Stimulated activated naive CD4-positive, alpha-beta T cell treated with Interleukin-2 at 50 U/mL for 16 hours (primary cell): ENCODE measurements around the gene HAP1.
A peak's percentile ranks its signal among the peaks of the same experiment; 100 is the strongest.
"Not testable (repeated sequence)": the region's sequence is repeated elsewhere in the genome, so short reads cannot be mapped to it uniquely, and the experiment has no call there.

Experiments
- DNase-seq: peaks from one replicate; lab custom pipeline; 2025; lab: John Stamatoyannopoulos, UW

Gene HAP1

GRCh38 chr17:41689497-41690299 is 44.7 kb downstream of the HAP1 start:
- peak; percentile 34 for DNase-seq

- DNase-seq = peak; percentile 99
Observed at GRCh38 chr17:41688641-41689496, 45.6 kb downstream of the HAP1 start, which contains the start of gene EIF1. EIF1 (plus strand) TSS chr17:41688885; CDS start chr17:41689039, 154 bp downstream.

GRCh38 chr17:41687828-41688640 is 46.4 kb downstream of the HAP1 start:
- peak; percentile 57 for DNase-seq

- no peak for DNase-seq
Observed at GRCh38 chr17:41686281-41686680, 48.2 kb downstream of the HAP1 start.

GRCh38 chr17:41685753-41686152 is 48.7 kb downstream of the HAP1 start:
- not testable (repeated sequence) for DNase-seq

- DNase-seq = no peak
Observed at GRCh38 chr17:41684035-41684434, 50.4 kb downstream of the HAP1 start.

DNA sequence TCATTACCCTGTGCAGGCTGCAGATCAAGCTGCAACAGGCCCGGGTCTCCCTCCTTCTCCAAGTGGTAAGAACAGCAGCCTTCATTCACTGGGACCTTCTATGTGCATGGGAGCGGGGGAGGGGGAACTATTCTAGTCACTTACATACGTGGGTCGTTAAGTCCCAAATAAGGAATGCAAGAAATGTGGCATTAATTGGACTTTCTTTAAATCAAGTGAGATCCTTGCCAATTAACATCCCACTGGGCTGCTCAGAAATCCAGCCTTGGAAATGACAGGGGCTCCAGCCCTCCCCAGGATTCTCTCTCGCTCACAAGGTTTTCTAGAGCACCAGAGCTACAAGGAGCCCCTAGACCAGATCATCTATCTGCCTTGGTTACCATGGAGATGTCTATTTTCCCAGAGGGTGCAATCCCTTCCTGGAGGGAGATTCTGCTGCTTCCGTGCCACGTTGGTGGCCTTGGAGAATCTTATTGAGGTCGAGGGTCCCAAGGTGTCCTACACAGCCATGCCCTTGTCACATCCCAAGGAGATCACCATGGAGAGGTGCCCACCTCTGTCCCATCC is 50.9 kb downstream of the HAP1 start:
- no peak for DNase-seq

GRCh38 chr17:41682631-41683030 is 51.8 kb downstream of the HAP1 start:
- no peak for DNase-seq

DNA sequence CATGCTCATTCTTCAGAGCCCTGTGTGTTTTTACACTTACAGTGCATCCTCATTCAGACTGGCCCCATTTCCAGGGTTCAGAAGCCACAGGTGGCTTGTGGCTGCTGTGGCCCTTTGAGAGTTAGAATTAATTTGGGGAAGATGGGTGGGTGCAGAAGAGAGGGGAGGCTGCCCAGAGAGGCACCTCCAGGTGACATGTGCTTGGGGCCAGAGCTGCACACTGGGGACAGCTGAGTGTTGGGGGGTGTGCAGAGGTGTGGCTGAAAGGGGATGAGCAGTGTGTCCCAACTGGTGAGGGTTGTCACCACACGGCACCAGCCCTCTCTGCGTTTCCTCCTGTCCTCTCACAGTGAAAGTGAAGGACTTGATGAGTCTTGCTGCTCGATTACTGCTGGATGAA is 52.7 kb downstream of the HAP1 start:
- DNase-seq = no peak

DNA sequence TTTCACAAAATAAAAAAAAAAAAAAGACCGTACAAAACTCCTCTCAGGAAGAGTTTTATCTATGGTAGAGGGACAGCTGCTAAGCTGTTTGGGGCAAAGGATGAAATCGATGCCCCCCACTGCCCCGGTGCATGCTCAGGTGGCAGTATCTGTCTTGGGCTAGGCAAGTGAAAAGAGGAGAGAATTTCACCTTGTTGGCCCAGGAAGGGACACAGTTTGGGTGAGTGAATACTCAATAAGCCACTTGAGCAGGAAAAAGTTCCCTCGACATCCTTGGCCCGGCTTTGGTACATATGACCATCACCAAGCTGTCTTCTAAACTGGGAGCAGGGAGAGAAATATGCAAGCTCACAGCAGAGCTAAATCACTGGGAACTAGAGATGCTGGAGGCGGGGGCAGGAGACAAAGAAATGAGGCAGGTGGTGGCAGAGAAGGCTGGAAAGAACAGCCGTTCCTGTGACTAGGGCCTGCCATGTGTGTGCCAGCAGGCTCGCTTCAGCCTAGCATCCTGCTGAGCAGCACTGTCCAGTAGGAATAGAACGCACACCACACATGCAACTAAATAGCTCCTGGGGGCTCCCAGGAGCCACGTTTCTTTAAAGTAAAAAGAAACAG is 53.9 kb downstream of the HAP1 start:
- DNase-seq = no peak

- no peak for DNase-seq
Observed at GRCh38 chr17:41679740-41680425, 54.6 kb downstream of the HAP1 start.

GRCh38 chr17:41678907-41679739 is 55.3 kb downstream of the HAP1 start:
- DNase-seq = peak; percentile 54

- no peak for DNase-seq
Observed at GRCh38 chr17:41678411-41678906, 56.0 kb downstream of the HAP1 start.

GRCh38 chr17:41676058-41676419 is 58.4 kb downstream of the HAP1 start:
- DNase-seq = no peak

DNA sequence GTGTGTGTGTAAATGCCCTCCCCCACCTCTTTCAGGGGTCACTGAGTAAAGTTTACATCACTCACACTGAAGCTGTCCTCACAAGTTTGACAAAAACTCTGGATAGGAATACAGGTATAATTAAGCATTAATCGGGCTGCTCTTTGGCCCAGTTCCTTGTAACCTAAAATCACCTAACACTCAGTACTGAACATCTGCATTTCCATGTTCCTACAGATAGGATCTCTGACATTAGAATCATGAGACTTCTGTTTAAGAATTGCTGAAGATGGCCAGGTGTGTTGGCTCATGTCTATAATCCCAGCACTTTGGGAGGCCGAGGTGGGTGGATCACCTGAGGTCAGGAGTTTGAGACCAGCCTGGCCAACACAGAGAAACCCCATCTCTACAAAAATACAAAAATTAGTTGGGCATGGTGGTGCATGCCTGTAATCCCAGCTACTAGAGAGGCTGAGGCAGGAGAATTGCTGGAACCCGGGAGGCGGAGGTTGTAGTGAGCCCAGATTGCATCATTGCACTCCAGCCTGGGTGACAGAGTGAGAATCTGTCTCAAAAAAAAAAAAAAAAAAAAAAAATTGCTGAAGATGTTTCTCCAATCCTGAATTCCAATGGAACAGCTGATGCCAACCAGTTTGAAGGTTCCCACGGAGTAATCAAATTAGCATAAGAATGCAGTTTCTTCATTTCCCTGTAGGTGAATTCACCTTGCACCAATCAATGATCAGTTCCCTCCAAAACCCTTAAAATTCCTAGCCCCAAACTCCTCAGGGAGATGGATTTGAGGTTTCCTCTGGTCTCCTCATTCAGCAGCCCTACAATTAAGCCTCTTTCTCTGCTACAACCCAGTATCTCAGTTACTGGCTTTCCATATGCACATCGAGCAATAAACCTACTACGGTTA is 59.0 kb downstream of the HAP1 start:
- DNase-seq = not testable (repeated sequence)
